HG03196 (cell line): Measurements from ENCODE around the gene SARS2.
"Not testable (repeated sequence)": the region's sequence is repeated elsewhere in the genome, so short reads cannot be mapped to it uniquely, and the experiment has no call there.

ENCODE experiments used
- ATAC-seq: cut with Tn5 transposase; IDR thresholded peaks from one replicate; pipeline ENCODE4 v1.9.1; 2021; ENCODE audit not compliant: unreplicated experiment

Gene SARS2

GRCh38 chr19:38898788-38899446 lies 31.6 kb downstream of the SARS2 start:
- ATAC-seq, result no peak

- ATAC-seq, result no peak
Measured at GRCh38 chr19:38894968-38895367, 35.6 kb downstream of the SARS2 start.

- no peak for ATAC-seq
Measured at GRCh38 chr19:38893341-38893771, 37.2 kb downstream of the SARS2 start.

GRCh38 chr19:38892841-38893240 lies 37.7 kb downstream of the SARS2 start:
- no peak for ATAC-seq

GRCh38 chr19:38891771-38892170 lies 38.8 kb downstream of the SARS2 start:
- ATAC-seq, result no peak

GRCh38 chr19:38890686-38891085 lies 39.9 kb downstream of the SARS2 start:
- no peak for ATAC-seq

- no peak for ATAC-seq
Measured at GRCh38 chr19:38889803-38890202, 40.8 kb downstream of the SARS2 start.

- ATAC-seq, result no peak
Measured at GRCh38 chr19:38888876-38889275, 41.7 kb downstream of the SARS2 start.

GRCh38 chr19:38884691-38885090 lies 45.9 kb downstream of the SARS2 start:
- ATAC-seq, result not testable (repeated sequence)

- ATAC-seq, result no peak
Measured at GRCh38 chr19:38883286-38883685, 47.3 kb downstream of the SARS2 start.

- ATAC-seq, result no peak
Measured at GRCh38 chr19:38880882-38881609, 49.5 kb downstream of the SARS2 start.

- no peak for ATAC-seq
Measured at GRCh38 chr19:38880076-38880881, 50.3 kb downstream of the SARS2 start.

GRCh38 chr19:38879400-38879751 lies 51.2 kb downstream of the SARS2 start:
- no peak for ATAC-seq

- ATAC-seq, result no peak
Measured at GRCh38 chr19:38878575-38879399, 51.8 kb downstream of the SARS2 start.

GRCh38 chr19:38877781-38878574 lies 52.6 kb downstream of the SARS2 start, which contains the start of gene RINL:
Gene RINL (minus strand): TSS chr19:38878275. CDS start chr19:38876742, 1,533 bp downstream.
- no peak for ATAC-seq

- ATAC-seq, result no peak
Measured at GRCh38 chr19:38875656-38876395, 54.7 kb downstream of the SARS2 start.

- not testable (repeated sequence) for ATAC-seq
Measured at GRCh38 chr19:38873400-38873799, 57.2 kb downstream of the SARS2 start.

- ATAC-seq, result no peak
Measured at GRCh38 chr19:38870612-38871011, 60.0 kb downstream of the SARS2 start.

GRCh38 chr19:38869836-38870607 lies 60.5 kb downstream of the SARS2 start:
- peak; percentile 46 for ATAC-seq
